Naive thymus-derived CD8-positive, alpha-beta T cell (primary cell): ENCODE data around the gene ZNF776. TPM values are rescaled to one million over a fixed set of nuclear protein-coding genes. Genes with fewer than 3 reads are reported as not detected.

Experiments
- polyA plus RNA-seq, 3 donors: library from polyadenylated mRNA; unstranded; fragments of 300-500 nt; fragmentation: Illumina TruSeq; gene quantifications; one replicate each; pipeline ENCODE4 v1.2.3, GENCODE V29; 2021
- total RNA-seq, 8 experiments: library from RNA in 2 of 8; stranded (reverse) in 2 of 8; gene quantifications; one replicate each; pipeline ENCODE4 v1.2.3 and lab custom pipeline; 2021 to 2026

Gene ZNF776
- total and polyA plus RNA-seq, 5 experiments from 2014 or later = 8.2 to 52.0 (median 11.9) TPM

Other genes with a start within 250 kb of the ZNF776 start
- 10 to 100 TPM; 25.2 to 30.9 TPM for gene ZNF773, start 246.9 kb upstream of the ZNF776 start, total RNA-seq
- gene ZNF773, start 246.9 kb upstream of the ZNF776 start, polyA plus RNA-seq = 10 to 100 TPM in 1 of 3 donors, 1 to 10 TPM in 2; 8.7 to 18.6 (median 8.9) TPM
- 10 to 100 TPM; 24.7 to 25.5 TPM for gene ZNF549, start 219.5 kb upstream of the ZNF776 start, total RNA-seq
- 1 to 10 TPM; 6.3 to 9.1 (median 8.6) TPM for gene ZNF549, start 219.5 kb upstream of the ZNF776 start, polyA plus RNA-seq
- 10 to 100 TPM; 49.5 to 51.1 TPM for gene ZNF550, start 187.0 kb upstream of the ZNF776 start, total RNA-seq
- 10 to 100 TPM in 1 of 3 donors, 1 to 10 TPM in 2; 4.1 to 17.8 (median 6.1) TPM for gene ZNF550, start 187.0 kb upstream of the ZNF776 start, polyA plus RNA-seq
- gene ZNF416, start 167.9 kb upstream of the ZNF776 start, total RNA-seq = 10 to 100 TPM; 14.4 to 16.0 TPM
- gene ZNF416, start 167.9 kb upstream of the ZNF776 start, polyA plus RNA-seq = 1 to 10 TPM; 4.1 to 7.6 (median 4.3) TPM
- gene ZIK1, start 162.7 kb upstream of the ZNF776 start, total RNA-seq = 10 to 100 TPM; 23.9 to 24.9 TPM
- 10 to 100 TPM in 1 of 3 donors, 1 to 10 TPM in 2; 4.2 to 11.4 (median 7.9) TPM for gene ZIK1, start 162.7 kb upstream of the ZNF776 start, polyA plus RNA-seq
- gene ZNF530, start 146.9 kb upstream of the ZNF776 start, total RNA-seq = 10 to 100 TPM; 11.6 to 14.2 TPM
- 1 to 10 TPM in 2 of 3 donors, under 1 TPM in 1; 0.98 to 5.6 (median 5.4) TPM for gene ZNF530, start 146.9 kb upstream of the ZNF776 start, polyA plus RNA-seq
- 10 to 100 TPM; 45.6 to 48.1 TPM for gene ZNF134, start 132.6 kb upstream of the ZNF776 start, total RNA-seq
- gene ZNF134, start 132.6 kb upstream of the ZNF776 start, polyA plus RNA-seq = 10 to 100 TPM in 2 of 3 donors, 1 to 10 TPM in 1; 9.6 to 15.1 (median 13.7) TPM
- gene ZNF211, start 113.6 kb upstream of the ZNF776 start, total RNA-seq = 10 to 100 TPM; 49.9 to 56.6 TPM
- 10 to 100 TPM; 13.5 to 18.5 (median 15.5) TPM for gene ZNF211, start 113.6 kb upstream of the ZNF776 start, polyA plus RNA-seq
- not detected for gene ZSCAN4, start 77.9 kb upstream of the ZNF776 start, total RNA-seq
- not detected for gene ZSCAN4, start 77.9 kb upstream of the ZNF776 start, polyA plus RNA-seq
- 10 to 100 TPM; 24.7 to 28.1 TPM for gene ZNF551, start 64.8 kb upstream of the ZNF776 start, total RNA-seq
- 10 to 100 TPM in 2 of 3 donors, 1 to 10 TPM in 1; 8.1 to 10.5 (median 10.3) TPM for gene ZNF551, start 64.8 kb upstream of the ZNF776 start, polyA plus RNA-seq
- gene ZNF154, start 37.6 kb upstream of the ZNF776 start, total RNA-seq = 10 to 100 TPM; 60.5 to 60.6 TPM
- gene ZNF154, start 37.6 kb upstream of the ZNF776 start, polyA plus RNA-seq = 1 to 10 TPM; 1.1 to 2.4 (median 1.2) TPM
- gene ZNF671, start 19.2 kb upstream of the ZNF776 start, total RNA-seq = 10 to 100 TPM; 46.0 to 46.8 TPM
- gene ZNF671, start 19.2 kb upstream of the ZNF776 start, polyA plus RNA-seq = 10 to 100 TPM; 17.2 to 28.0 (median 24.7) TPM
- gene ZNF586, start 22.9 kb downstream of the ZNF776 start, total RNA-seq = 10 to 100 TPM; 46.6 to 46.9 TPM
- 10 to 100 TPM; 17.7 to 21.5 (median 20.3) TPM for gene ZNF586, start 22.9 kb downstream of the ZNF776 start, polyA plus RNA-seq
- 10 to 100 TPM; 17.3 to 21.8 TPM for gene ZNF552, start 68.1 kb downstream of the ZNF776 start, total RNA-seq
- gene ZNF552, start 68.1 kb downstream of the ZNF776 start, polyA plus RNA-seq = 10 to 100 TPM in 1 of 3 donors, 1 to 10 TPM in 2; 6.4 to 12.4 (median 7.4) TPM
- 10 to 100 TPM; 29.1 to 29.9 TPM for gene ZNF587B, start 83.5 kb downstream of the ZNF776 start, total RNA-seq
- 1 to 10 TPM in 1 of 3 donors, under 1 TPM in 2; 0.27 to 1.3 (median 0.76) TPM for gene ZNF587B, start 83.5 kb downstream of the ZNF776 start, polyA plus RNA-seq
- 10 to 100 TPM; 61.9 to 69.2 TPM for gene ZNF587, start 103.0 kb downstream of the ZNF776 start, total RNA-seq
- gene ZNF587, start 103.0 kb downstream of the ZNF776 start, polyA plus RNA-seq = 1 to 10 TPM; 1.3 to 7.4 (median 4.7) TPM
- gene ZNF814, start 142.2 kb downstream of the ZNF776 start, total RNA-seq = 10 to 100 TPM; 84.6 to 85.1 TPM
- gene ZNF814, start 142.2 kb downstream of the ZNF776 start, polyA plus RNA-seq = 10 to 100 TPM; 13.2 to 32.2 (median 20.9) TPM
- 10 to 100 TPM; 44.2 to 50.1 TPM for gene ZNF417, start 169.8 kb downstream of the ZNF776 start, total RNA-seq
- 1 to 10 TPM; 1.6 to 6.0 (median 1.8) TPM for gene ZNF417, start 169.8 kb downstream of the ZNF776 start, polyA plus RNA-seq
- gene ZNF418, start 188.6 kb downstream of the ZNF776 start, total RNA-seq = 10 to 100 TPM; 28.0 to 31.8 TPM
- gene ZNF418, start 188.6 kb downstream of the ZNF776 start, polyA plus RNA-seq = 1 to 10 TPM in 2 of 3 donors, not detected in 1; 1.0 to 2.1 TPM
- gene ZNF256, start 200.9 kb downstream of the ZNF776 start, total RNA-seq = 10 to 100 TPM; 21.8 to 22.8 TPM
- gene ZNF256, start 200.9 kb downstream of the ZNF776 start, polyA plus RNA-seq = 1 to 10 TPM; 4.5 to 6.2 (median 4.9) TPM
- 1 to 10 TPM; 2.2 to 2.9 TPM for gene C19orf18, start 227.7 kb downstream of the ZNF776 start, total RNA-seq
- under 1 TPM in 1 of 3 donors, not detected in 2; 0.24 TPM for gene C19orf18, start 227.7 kb downstream of the ZNF776 start, polyA plus RNA-seq